ENCODE results near the gene HSD17B12.

HSD17B12 gene

GRCh38 chr11:43825217-43825816 lies 144.8 kb downstream of the HSD17B12 start:
- no peak for DNase-seq (ENCODE audit: low read depth)
- no peak overlapping the region for H3K4me3 ChIP-seq (ENCODE audit: low read depth, low read length)
- peak; percentile 66 for TF ChIP-seq CTCF (IDR thresholded peaks at IDR 0.05; ENCODE audit: low read depth, low read length, missing control alignments)

- no peak overlapping the region for H3K4me3 ChIP-seq (ENCODE audit: low read depth, low read length)
- DNase-seq (ENCODE audit: low read depth) = no peak
- no peak for TF ChIP-seq CTCF (IDR thresholded peaks at IDR 0.05; ENCODE audit: low read depth, low read length, missing control alignments)
Measured at GRCh38 chr11:43830928-43831440, 150.4 kb downstream of the HSD17B12 start.

- TF ChIP-seq CTCF (IDR thresholded peaks at IDR 0.05; ENCODE audit: low read depth, low read length, missing control alignments) = no peak
Measured at GRCh38 chr11:43832536-43832935, 152.0 kb downstream of the HSD17B12 start.

GRCh38 chr11:43833657-43834073 lies 153.1 kb downstream of the HSD17B12 start:
- no peak for TF ChIP-seq CTCF (IDR thresholded peaks at IDR 0.05; ENCODE audit: low read depth, low read length, missing control alignments)
- H3K4me3 ChIP-seq (ENCODE audit: low read depth, low read length) = no peak overlapping the region
- DNase-seq (ENCODE audit: low read depth) = no peak

More at GRCh38 chr11:43832536-43832935, 152.0 kb downstream of the HSD17B12 start:
- H3K4me3 ChIP-seq (ENCODE audit: low read depth, low read length) = no peak overlapping the region
- DNase-seq (ENCODE audit: low read depth) = no peak

- H3K4me3 ChIP-seq (ENCODE audit: low read depth, low read length) = no peak overlapping the region
- DNase-seq (ENCODE audit: low read depth) = no peak
- no peak for TF ChIP-seq CTCF (IDR thresholded peaks at IDR 0.05; ENCODE audit: low read depth, low read length, missing control alignments)
Measured at GRCh38 chr11:43834286-43834685, 153.7 kb downstream of the HSD17B12 start.

GRCh38 chr11:43835104-43835503 lies 154.6 kb downstream of the HSD17B12 start:
- no peak for DNase-seq (ENCODE audit: low read depth)
- TF ChIP-seq CTCF (IDR thresholded peaks at IDR 0.05; ENCODE audit: low read depth, low read length, missing control alignments) = no peak
- H3K4me3 ChIP-seq (ENCODE audit: low read depth, low read length) = no peak overlapping the region

GRCh38 chr11:43837879-43838278 lies 157.3 kb downstream of the HSD17B12 start:
- DNase-seq (ENCODE audit: low read depth) = no peak
- no peak for TF ChIP-seq CTCF (IDR thresholded peaks at IDR 0.05; ENCODE audit: low read depth, low read length, missing control alignments)
- H3K4me3 ChIP-seq (ENCODE audit: low read depth, low read length) = no peak overlapping the region

All from GM12864 (cell line).